HG03575 (cell line): Measurements from ENCODE around the gene GINS2.

ENCODE experiments used
- ATAC-seq: cut with Tn5 transposase; IDR thresholded peaks from one replicate; pipeline ENCODE4 v1.9.1; 2021; ENCODE audit not compliant: unreplicated experiment, insufficient number of reproducible peaks, low FRiP score; ENCODE audit errors: extremely low read depth

Gene GINS2

DNA sequence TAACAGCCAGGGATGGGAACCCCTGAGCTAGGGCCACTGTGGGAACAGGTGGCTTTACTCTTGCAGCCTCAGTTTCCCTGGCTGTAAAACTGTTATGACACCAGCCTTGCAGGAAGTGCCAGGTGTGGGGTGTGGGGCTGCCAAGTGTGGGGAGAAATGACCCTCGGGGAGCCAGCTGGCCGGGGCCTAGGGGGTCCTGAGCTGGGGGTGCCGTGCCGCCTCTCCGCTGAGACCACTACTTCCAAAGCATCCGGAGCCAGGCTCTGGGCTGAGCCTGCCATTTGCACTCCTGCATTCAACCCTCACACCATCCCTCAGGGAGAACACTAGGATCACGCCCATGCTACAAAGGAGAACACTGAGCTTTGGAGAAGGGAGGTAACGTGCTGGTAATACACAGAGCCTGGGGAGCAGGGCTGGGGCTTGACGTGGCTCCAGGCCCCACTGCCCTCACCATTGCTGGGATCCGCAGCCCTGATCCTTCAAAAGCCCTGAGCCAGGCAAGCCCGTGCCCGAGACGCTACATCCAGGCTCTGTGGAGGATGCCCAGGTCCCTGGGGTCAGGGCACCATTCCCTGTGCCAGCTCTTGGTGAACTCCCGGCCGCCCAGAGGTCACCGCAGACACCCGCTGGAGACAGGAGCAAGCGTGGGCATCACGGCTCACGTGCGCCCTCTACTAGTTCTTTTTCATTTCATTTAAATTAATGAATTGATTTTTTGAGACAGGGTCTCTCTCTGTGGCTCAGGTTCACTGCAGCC is 28.8 kb upstream of the GINS2 start:
- no peak for ATAC-seq

DNA sequence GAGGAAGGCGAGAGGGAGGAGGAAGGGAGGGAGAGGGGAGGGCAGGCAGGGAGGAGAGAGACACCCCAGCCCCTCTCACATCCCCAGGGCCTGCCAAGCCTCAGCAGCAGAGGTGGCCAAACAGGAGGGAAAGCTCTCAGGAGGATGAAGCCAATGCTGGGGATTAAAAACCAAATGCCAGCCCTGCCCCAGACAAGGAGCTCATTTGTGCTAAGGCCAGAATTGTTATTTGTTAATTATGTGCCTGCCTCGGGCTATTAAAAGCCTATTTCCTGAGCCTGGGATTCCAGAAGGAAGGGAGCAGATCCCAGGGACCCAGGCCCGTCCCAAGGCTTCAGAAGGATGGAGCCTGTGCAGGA is 27.9 kb upstream of the GINS2 start:
- ATAC-seq = no peak

DNA sequence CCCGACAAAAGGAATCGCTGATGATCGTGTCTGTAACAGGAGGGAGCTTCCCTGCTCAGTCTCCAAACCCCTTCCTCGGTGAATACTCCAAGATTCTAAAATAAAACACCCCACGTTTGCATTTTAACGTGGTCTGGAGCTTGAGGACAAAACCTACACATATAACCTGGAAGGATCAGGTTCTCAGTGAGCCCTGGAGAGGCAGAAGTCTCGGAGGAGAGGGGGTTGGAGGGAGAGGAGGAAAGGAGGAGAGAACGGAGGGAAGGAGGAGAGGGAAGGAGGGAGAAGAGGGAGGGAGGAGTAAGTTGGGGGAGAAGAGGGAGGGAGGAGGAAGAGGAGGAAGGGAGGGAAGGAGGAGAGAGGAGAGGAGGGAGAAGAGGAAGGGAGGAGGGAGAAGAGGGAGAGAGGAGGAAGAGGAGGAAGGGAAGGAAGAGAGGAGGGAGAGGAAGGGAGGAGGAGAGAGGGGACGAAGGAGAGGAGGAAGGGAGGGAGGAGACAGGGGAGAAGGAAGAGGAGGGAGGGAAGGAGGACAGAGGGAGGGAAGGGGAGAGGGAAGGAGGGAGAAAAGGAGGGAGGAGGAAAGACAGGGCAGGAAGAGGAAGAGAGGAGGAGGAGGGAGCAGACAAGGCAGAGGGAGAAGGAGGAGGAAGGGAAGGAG is 27.4 kb upstream of the GINS2 start:
- ATAC-seq = no peak

DNA sequence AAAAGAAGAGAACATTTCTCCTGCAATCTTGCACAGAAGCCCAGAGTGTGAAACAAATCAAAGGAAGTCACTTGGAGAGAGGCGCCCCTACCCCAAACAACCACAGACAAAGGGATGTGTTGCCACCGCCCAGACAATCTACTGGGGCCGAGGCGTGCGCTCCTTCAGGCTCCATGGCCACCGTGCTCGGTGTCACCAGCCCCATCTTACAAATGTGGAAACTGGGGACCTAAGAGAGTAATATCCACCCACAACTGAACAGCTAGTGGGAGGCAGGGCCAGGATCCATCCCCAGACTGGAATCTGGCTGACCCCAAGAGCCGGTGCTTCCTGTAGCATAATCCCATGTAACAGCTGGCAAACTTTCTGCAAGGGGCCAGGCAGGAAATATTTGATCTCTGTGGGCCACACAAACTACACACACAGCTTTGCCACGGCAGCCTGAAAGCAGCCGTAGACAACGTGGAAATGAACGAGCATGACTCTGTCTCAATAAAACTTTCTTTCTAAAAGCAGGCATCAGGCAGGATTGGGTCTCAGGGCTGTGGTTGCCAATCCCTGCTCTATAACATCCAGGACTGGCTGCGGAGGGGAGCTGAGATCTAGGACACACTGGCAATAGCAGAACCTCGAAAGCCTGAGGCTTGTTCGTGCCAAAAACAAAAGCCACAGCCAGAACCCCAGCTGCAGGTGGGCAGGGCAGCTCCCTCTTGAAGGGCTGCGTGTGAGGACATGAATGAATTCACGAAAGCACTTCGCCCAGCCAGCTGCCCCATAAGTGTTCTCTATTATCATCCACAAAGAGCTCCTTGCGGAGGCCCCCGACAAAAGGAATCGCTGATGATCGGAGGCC is 26.6 kb upstream of the GINS2 start:
- no peak for ATAC-seq

- ATAC-seq = no peak
Observed at GRCh38 chr16:85712801-85713200, 24.0 kb upstream of the GINS2 start.

DNA sequence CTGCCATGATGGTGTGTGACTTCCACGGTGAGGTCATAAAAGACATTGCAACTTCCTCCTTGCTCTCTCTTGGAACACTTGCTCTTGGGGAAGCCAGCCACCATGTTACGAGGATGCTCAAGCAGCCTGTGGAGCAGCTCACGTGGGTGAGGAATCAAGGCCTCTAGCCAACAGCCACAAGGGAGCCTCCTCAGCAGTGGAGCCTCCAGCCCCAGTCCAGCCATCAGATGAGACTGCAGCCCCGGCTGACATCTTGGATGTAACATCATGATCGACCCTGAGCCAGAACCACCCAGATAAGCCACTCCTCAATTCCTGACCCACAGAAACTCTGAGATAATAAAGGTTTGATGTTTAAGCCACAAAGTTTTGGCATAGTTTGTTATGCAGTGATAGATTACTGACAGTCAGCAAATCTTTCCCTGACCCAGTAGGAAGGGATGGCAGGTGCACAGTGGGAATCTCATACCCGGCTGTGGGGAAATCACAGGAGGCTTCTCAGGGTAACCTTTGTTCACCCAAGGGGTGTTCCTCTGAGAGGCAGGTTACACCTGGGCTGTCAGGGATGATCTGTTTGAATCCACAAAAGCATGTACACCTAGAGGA is 23.3 kb upstream of the GINS2 start:
- ATAC-seq = no peak

DNA sequence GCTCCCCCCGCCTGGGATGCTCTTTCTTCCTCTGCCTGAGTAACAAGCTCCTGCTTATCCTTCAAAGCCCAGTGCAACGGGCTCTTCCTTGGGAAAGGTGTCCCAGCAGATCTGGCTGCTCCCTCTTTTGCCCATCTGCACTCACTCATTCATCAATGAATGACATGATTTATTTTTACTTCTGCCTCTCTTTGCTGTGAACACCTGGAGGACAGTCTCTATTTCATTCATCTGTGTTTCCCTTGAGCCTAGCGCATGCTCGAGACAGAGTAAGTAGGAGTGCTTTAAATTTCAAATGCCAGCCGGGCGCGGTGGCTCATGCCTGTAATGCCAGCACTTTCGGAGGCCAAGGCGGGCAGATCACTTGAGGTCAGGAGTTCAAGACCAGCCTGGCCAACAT is 22.0 kb upstream of the GINS2 start:
- ATAC-seq = no peak

GRCh38 chr16:85709766-85710585 is 21.2 kb upstream of the GINS2 start:
- ATAC-seq = no peak

- no peak for ATAC-seq
Observed at GRCh38 chr16:85708338-85708737, 19.6 kb upstream of the GINS2 start.

GRCh38 chr16:85707528-85708095 is 18.9 kb upstream of the GINS2 start:
- no peak for ATAC-seq

GRCh38 chr16:85706449-85707034 is 17.8 kb upstream of the GINS2 start:
- no peak for ATAC-seq

DNA sequence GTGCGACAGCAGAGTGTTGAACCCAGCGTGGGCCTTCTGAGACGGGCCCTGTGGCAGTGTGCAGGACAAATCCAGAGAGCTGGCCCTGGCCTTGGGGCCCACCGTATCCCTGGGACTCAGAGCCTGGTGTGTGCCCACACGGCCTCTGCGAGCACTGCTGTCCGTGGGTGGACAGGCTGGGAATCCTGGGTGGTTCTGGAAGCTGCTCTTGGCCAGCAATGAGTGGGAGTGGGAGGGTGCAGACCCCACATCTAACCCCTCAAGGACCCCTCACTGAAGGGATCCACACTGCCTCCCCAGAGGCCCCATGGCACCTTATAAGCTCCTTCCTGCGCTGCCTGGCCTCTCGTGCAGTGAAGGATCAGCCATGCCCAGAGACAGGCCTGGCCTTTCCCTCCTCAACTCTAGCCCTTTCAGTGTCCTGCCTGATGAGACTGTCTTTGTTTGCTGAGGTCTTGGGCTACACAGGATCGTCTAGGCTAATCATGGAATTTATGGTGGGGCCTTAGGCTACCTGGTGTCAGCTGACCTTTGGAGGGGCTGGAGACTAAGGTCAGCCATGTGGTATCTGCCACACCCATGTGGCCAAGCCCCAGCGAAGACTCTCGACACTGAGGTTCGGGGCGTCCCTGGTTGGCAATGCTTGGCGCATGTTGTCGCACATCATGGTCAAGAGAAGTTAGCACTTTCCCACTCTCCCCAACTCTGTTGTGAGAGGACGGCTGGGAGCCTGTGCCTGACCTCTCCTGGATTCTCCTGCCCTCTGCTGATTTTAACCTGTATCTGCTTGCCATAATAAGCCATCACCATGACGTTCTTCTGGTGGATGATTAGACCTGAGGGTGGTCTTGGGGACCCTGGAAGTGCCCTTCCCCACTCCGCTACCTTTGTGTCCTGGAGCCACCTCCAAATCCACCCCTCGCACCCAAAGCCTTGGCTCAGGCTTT is 16.4 kb upstream of the GINS2 start:
- ATAC-seq = no peak

- ATAC-seq = no peak
Observed at GRCh38 chr16:85704011-85704410, 15.3 kb upstream of the GINS2 start.

DNA sequence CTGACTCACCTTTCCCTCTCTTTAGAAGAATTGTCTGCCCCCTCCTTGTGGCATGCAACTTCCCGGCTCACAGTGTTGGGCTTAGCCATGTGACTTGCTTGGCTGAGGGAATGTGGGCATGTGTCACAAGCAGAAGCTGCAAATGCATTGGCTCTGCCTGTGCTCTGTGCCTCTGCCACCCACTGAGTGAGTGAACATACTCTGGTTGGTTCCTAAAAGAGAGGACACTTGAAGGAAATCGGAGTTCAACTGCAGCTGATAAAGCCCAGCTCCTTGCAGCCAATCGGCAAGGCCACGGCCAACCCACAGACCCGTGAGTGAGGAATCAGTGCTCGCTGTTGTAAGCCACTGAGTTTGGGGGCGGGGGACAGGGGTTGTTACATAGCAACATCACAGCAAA is 10.9 kb upstream of the GINS2 start:
- no peak for ATAC-seq

- no peak for ATAC-seq
Observed at GRCh38 chr16:85698935-85699558, 10.3 kb upstream of the GINS2 start.

DNA sequence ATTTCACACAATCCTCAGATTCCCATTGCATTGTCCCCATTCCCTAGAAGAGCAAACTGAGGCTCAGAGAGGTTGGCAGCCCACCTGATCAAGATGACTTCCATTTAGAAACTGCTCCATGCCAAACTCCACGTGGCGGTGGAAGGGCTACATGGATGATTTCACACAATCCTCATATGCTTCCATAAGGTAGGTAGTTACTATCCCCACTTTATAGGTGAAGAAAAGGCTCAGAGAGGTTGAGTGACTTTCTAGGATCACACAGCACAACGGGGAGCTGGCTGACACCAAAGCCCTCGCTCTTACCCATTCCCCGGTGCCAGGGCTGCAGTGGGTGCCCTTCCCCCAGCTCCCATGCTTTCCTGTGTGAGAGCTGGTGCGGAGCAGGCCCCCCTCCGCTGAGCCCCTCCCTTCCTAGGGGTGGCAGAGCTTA is 9.7 kb upstream of the GINS2 start:
- ATAC-seq = no peak

DNA sequence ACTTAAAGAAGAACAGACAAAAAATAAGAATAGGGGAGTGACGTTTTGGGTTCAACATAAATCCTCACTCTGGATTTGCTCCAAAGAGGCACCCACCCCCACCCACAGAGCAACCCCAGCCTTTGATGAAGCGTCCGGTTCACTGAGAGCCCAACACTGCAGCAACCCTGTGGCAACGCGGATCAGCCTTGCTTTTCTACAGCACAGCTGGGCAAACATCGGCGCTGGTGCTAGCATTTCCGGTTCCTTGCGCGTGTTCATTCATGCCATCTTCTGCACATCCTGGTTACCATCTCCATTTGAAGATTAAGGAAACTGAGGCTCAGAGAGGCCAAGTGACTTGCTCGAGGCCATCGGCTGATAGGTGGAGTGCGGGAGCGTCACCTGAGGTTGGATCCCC is 8.7 kb upstream of the GINS2 start:
- ATAC-seq = no peak
